Retinal pigment epithelial cell (primary cell): ENCODE measurements around the gene SIRPA.

Source experiments
- DNase-seq: peaks from one replicate; pipeline ENCODE4 v3.0.0-alpha.2; 2010; ENCODE audit warnings: low read depth
- H3K4me3 ChIP-seq: 2 replicates; pipeline ENCODE4 v1.5.1; 2011; ENCODE audit warnings: mild to moderate bottlenecking, low read length, control low read depth, moderate library complexity
- CTCF ChIP-seq: conservative IDR thresholded peaks from 2 replicates; pipeline ENCODE4 v1.5.1; 2011; ENCODE audit warnings: low read depth, low read length, control low read depth, inconsistent platforms

Gene SIRPA

DNA sequence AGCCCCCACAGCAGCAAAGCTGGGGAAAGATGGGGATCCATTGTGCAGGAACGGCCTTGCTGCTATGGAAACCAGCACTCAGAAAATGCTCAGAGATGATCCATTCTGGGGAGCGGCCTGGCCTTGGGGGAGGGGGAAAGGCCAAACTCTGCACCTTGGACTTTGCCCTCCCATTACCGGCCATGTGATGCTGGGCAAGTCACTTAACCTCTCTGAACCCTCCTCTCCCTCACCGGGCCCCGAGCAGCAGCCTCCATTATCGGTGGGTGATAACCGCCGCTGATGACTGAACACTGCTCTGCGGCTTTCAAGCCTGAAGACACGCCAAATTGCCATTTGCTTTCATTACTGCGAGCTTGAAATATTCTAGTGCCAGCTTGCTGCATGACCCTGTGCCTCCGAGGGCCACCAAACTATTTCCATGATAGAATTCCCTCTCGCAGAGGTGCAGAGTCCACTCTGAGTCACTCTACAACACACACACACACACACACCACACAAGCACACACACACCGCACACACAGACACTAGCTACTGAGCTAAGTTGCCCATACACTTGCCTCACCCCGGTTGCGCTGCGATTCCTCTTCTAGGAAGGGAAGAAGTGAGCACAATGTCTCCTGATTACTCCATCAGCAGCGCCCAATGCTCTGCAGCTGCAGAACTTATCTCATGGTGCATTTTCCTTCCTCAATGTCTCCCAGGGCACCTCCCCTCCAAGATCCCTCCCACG, 20.6 kb upstream of the SIRPA start:
- no peak for DNase-seq
- TF ChIP-seq CTCF = no peak
- no peak overlapping the region for H3K4me3 ChIP-seq

DNA sequence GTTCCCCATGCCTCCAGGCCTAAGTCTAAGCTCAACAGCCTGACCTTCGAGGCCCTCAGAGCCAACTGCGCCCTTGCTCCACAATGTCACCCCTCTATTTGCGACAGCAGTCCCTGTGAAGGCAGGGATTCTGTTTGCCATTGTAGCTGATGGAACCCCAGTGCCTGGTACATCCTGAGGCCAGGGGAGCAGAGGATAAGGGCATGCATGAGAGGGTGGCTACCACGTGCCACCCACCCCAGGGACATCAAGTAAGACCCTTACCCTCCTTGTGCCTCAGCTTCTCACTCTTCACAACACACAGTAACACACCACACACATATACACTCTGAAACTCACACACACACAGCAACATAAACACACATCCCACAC, 20.0 kb upstream of the SIRPA start:
- no peak for DNase-seq
- TF ChIP-seq CTCF = no peak
- no peak overlapping the region for H3K4me3 ChIP-seq

DNA sequence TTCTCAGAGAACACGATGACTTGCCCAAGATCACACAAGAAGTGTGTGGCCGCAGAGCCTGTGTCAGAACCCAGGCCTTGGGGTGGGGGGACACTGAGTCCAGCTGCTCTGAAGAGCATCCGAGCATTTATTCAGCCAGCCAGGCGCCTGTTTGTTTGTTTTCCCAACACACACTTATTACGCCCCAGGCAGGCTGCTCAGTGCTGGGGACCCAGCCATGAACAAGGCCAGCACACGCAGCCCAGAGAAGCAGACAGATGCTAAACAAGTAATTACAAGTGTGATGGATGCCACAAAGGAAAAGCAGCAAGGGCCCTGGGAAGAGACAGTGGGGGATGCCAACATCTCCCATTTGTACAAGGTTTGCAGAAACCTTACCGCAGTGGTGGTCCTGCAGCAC, 19.4 kb upstream of the SIRPA start:
- no peak overlapping the region for H3K4me3 ChIP-seq
- no peak for TF ChIP-seq CTCF
- no peak for DNase-seq

DNA sequence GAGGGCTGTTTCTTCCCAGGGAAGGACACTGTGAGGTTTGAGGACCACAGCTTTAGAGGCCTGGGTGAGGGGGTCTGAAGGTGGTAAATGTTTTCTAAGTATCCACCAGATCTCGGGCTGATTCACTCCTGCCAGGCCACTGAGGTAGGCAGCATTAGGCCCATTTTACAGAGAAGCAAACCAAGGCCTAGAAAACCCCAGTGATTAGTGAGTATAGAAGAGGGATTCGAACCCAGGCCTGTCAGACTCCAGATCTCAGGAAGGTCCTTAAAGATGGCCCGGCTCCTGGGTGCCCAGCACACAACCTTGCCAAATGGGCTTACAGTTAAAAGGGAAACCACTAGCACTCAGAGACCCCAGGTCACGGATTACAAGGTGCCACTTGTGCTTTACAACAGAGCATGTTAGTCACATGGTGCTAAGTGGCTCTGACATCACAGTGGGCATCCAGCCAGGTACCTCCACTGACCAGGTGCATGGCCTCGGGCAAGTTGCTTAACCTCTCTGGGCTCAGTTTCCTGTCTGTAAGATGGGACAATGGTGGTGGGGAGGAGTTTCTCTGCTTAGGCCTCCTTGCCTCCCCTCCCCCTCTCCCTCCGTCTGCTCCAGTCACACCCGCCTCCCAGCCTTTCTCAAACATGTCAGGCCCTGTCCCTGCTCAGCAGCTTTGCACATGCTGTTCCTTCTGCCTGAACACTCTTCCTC, 18.8 kb upstream of the SIRPA start:
- no peak for DNase-seq
- no peak for TF ChIP-seq CTCF

GRCh38 chr20:1876975-1877608, 18.1 kb upstream of the SIRPA start:
- TF ChIP-seq CTCF = no peak
- no peak for DNase-seq
- H3K4me3 ChIP-seq = no peak overlapping the region

More for the DNA sequence above, 18.8 kb upstream of the SIRPA start:
- H3K4me3 ChIP-seq = no peak overlapping the region

DNA sequence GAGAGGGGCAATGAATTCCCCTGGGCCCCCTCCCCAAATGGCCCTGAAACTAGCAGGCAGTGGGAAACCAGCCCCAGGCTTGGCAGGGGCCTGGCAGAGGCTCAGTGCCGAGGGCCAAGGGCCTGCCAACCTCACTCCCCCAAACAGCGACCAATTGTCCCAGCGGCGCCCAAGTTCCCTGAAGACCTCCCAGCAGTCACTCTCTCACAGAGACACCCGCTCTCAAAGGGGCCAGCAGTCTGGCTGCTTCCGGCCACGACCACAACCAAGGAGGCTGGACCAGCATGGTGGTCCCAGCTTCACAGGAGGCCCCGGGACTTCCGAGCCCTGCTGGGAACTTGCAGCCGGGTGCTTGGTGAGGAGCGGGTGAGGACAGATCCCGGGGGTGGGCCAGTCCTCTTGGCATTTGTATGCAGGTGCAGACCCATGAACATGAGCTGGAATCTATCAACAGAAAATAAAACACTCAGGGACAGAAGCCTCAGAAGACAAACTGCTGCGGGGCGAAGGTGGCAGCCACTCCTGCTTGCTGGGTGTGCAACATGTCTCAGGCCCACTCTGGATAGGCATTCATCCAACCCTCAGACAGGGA, 17.5 kb upstream of the SIRPA start:
- no peak for DNase-seq
- no peak overlapping the region for H3K4me3 ChIP-seq
- TF ChIP-seq CTCF = no peak
